HepG2 (cell line): Measurements from ENCODE around the gene IQGAP2. TPM values are rescaled to one million over a fixed set of nuclear protein-coding genes. Genes with fewer than 3 reads are reported as not detected.

Experiments
- BCL6 ChIP-seq: IDR thresholded peaks from 2 replicates; pipeline ENCODE4 v1.6.1; 2016; ENCODE audit warnings: missing genetic modification reagents, missing compliant biosample characterization
- CEBPB ChIP-seq: IDR thresholded peaks from 2 replicates; pipeline ENCODE4 v1.6.1; 2011; ENCODE audit warnings: low read depth, low read length, improper control_type of control experiment, borderline replicate concordance
- ERF ChIP-seq: IDR thresholded peaks from 2 replicates; pipeline ENCODE4 v1.6.1; 2018; ENCODE audit warnings: missing biosample characterization, missing genetic modification reagents
- FOSL1 ChIP-seq: sonication (generic); formaldehyde crosslinking; IDR thresholded peaks from 2 replicates; pipeline ENCODE4 v1.9.0; 2021; ENCODE audit warnings: missing genetic modification reagents, borderline replicate concordance
- FOSL2 ChIP-seq: sonication (generic); formaldehyde crosslinking; IDR thresholded peaks from 2 replicates; pipeline ENCODE4 v1.4.0; 2020; ENCODE audit warnings: missing genetic modification reagents
- GATA4 ChIP-seq: sonication (generic); IDR thresholded peaks from 2 replicates; pipeline ENCODE4 v1.6.1; 2016; ENCODE audit warnings: antibody characterized with exemption, low read depth, borderline replicate concordance
- GATAD1 ChIP-seq: IDR thresholded peaks from 2 replicates; pipeline ENCODE4 v1.6.1; 2016; ENCODE audit warnings: missing genetic modification reagents, missing compliant biosample characterization
- HDAC2 ChIP-seq: sonication (generic); formaldehyde crosslinking; IDR thresholded peaks from 2 replicates; pipeline ENCODE4 v1.4.0; 2020; ENCODE audit warnings: missing genetic modification reagents
- NBN ChIP-seq: fragments of 450-650 bp; conservative IDR thresholded peaks from 2 replicates; pipeline ENCODE4 v1.6.1; 2017
- NCOA5 ChIP-seq: sonication (generic); formaldehyde crosslinking; IDR thresholded peaks from 2 replicates; pipeline ENCODE4 v1.4.0; 2020; ENCODE audit warnings: missing genetic modification reagents
- NFE2 ChIP-seq: sonication (generic); formaldehyde crosslinking; IDR thresholded peaks from 2 replicates; pipeline ENCODE4 v1.4.0; 2020; ENCODE audit warnings: missing genetic modification reagents
- NFYB ChIP-seq: sonication (generic); formaldehyde crosslinking; IDR thresholded peaks from 2 replicates; pipeline ENCODE4 v1.4.0; 2020; ENCODE audit warnings: missing genetic modification reagents
- NR2C2 ChIP-seq: sonication (generic); formaldehyde crosslinking; IDR thresholded peaks from 2 replicates; pipeline ENCODE4 v1.4.0; 2020; ENCODE audit warnings: missing genetic modification reagents, mild to moderate bottlenecking, moderate library complexity, borderline replicate concordance
- PITX1 ChIP-seq: sonication (generic); formaldehyde crosslinking; IDR thresholded peaks from 2 replicates; pipeline ENCODE4 v1.5.1; 2020; ENCODE audit warnings: mild to moderate bottlenecking, missing genetic modification reagents
- SALL1 ChIP-seq: sonication (generic); formaldehyde crosslinking; IDR thresholded peaks from 2 replicates; pipeline ENCODE4 v1.8.0; 2022; ENCODE audit warnings: mild to moderate bottlenecking, missing genetic modification reagents
- SAP130 ChIP-seq: IDR thresholded peaks from 2 replicates; pipeline ENCODE4 v1.6.1; 2016; ENCODE audit warnings: low read depth
- SMARCC2 ChIP-seq: fragments of 450-650 bp; IDR thresholded peaks from 2 replicates; pipeline ENCODE4 v1.6.1; 2017; ENCODE audit warnings: antibody characterized with exemption, mild to moderate bottlenecking
- SOX5 ChIP-seq: IDR thresholded peaks from 2 replicates; pipeline ENCODE4 v1.6.1; 2016; ENCODE audit warnings: borderline replicate concordance
- SRSF1 ChIP-seq: fragments of 200-400 bp; formaldehyde crosslinking; optimal IDR thresholded peaks from 2 replicates; pipeline ENCODE3; 2017; ENCODE audit warnings: mild to moderate bottlenecking, low read depth, low read length, moderate library complexity
- TARDBP ChIP-seq: sonication (generic); formaldehyde crosslinking; IDR thresholded peaks from 2 replicates; pipeline ENCODE4 v1.8.0; 2022; ENCODE audit warnings: mild to moderate bottlenecking, missing genetic modification reagents
- TP53 ChIP-seq: sonication (generic); formaldehyde crosslinking; conservative IDR thresholded peaks from 2 replicates; pipeline ENCODE4 v1.4.0; 2020; ENCODE audit warnings: missing genetic modification reagents
- XRCC5 ChIP-seq: fragments of 200-400 bp; formaldehyde crosslinking; optimal IDR thresholded peaks from 2 replicates; pipeline ENCODE3; 2017; ENCODE audit warnings: mild to moderate bottlenecking, low read length
- ZFX ChIP-seq: sonication (generic); formaldehyde crosslinking; IDR thresholded peaks from 2 replicates; pipeline ENCODE4 v1.4.0; 2020; ENCODE audit warnings: mild to moderate bottlenecking, low read depth, missing genetic modification reagents, moderate library complexity
- ZNF350 ChIP-seq: sonication (generic); formaldehyde crosslinking; IDR thresholded peaks from 2 replicates; pipeline ENCODE4 v1.4.0; 2020; ENCODE audit warnings: mild to moderate bottlenecking, low read depth, missing genetic modification reagents, borderline replicate concordance
- ZNF44 ChIP-seq: sonication (generic); formaldehyde crosslinking; IDR thresholded peaks from 2 replicates; pipeline ENCODE4 v1.5.1; 2020; ENCODE audit warnings: mild to moderate bottlenecking, missing genetic modification reagents
- ZNF724P ChIP-seq: sonication (generic); formaldehyde crosslinking; IDR thresholded peaks from 2 replicates; pipeline ENCODE4 v1.8.0; 2022; ENCODE audit warnings: missing genetic modification reagents, borderline replicate concordance
- ZNF790 ChIP-seq: sonication (generic); formaldehyde crosslinking; IDR thresholded peaks from 2 replicates; pipeline ENCODE4 v1.8.0; 2022; ENCODE audit warnings: missing genetic modification reagents, mild to moderate bottlenecking, borderline replicate concordance
- polyA plus RNA-seq, 8 experiments: library from polyadenylated mRNA; depleted of rRNA in 3 of 8; stranded (reverse) in 7 of 8; unstranded in 1 of 8; fragments of >200 nt; fragmentation: Illumina TruSeq in 4 of 8; extraction: Trizol in 4 of 8; gene quantifications; 2 replicates each; pipeline versions ENCODE4 v1.2.1 to v1.2.3, GENCODE V29; 2011 to 2016; ENCODE audit warnings: low read depth in 4 of 8, missing spikeins in 1 of 8, mixed read lengths in 1 of 8; ENCODE audit not compliant: insufficient read depth in 1 of 8
- total RNA-seq, 5 experiments: library from RNA; depleted of rRNA; stranded (reverse); fragments of >200 nt; fragmentation: Illumina TruSeq; extraction: Trizol; gene quantifications; 2 replicates each; pipeline ENCODE4 v1.2.3, GENCODE V29; 2016; ENCODE audit warnings: low read depth in 1 of 5
- TF ChIP-seq, protein P1 (sequence below): sonication (generic); formaldehyde crosslinking; IDR thresholded peaks from 2 replicates; pipeline ENCODE4 v1.4.0; 2020; ENCODE audit warnings: missing genetic modification reagents
- TF ChIP-seq, protein P2 (sequence below): sonication (generic); formaldehyde crosslinking; IDR thresholded peaks from 2 replicates; pipeline ENCODE4 v1.5.0; 2020; ENCODE audit warnings: missing genetic modification reagents, mild to moderate bottlenecking, borderline replicate concordance
- TF ChIP-seq, protein P3 (sequence below): sonication (generic); formaldehyde crosslinking; IDR thresholded peaks from 2 replicates; pipeline ENCODE4 v1.5.1; 2020; ENCODE audit warnings: mild to moderate bottlenecking, moderate library complexity, missing genetic modification reagents

The IQGAP2 gene
- total and polyA plus RNA-seq, 2 of the 13 experiments (the other 11 are each of a cell fraction or from before 2014, with no cell fraction given), result 35.2 to 83.3 TPM

DNA sequence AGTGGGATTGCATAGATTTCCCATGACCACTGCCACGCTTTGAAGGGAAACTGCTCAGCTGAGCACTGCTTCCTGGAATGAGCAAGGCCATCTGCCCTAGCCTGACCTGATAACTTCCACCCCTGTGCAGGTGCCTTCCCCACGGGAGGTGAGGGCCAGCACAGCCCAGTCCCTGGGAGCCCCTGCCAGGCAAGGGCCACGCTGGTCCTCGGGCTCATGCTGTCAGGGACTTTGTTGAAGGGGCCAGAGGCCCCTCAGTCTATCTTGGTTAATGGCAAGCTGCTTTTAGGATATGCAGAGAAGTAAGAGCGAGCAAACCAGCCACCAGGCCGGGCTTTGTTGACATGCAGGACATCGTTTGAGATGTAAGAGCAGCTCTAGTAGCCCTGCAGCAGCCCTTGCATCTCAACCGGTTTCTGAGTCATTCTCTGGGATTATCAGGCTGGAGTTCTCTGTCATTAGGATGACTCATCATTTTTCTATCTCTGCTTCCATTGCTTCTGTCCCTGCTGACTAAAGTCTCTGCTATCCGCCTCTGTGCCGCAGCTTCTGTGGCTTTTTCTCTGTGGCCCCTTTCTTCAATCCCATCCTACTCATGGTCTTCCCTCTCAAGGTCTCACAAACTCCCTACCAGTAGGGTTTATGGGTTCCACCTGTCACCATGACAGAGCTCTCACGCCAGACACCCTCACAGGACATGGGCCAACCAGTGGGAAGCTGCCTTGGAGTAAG lies 30.6 kb upstream of the IQGAP2 start (continued):
- TF ChIP-seq SRSF1, result no peak
- no peak for TF ChIP-seq ZNF790 (CRISPR knock-in tag)
- 0 out of 2 replicates have a peak, but pooled peaks have one; percentile 39 for TF ChIP-seq ZFX (CRISPR knock-in tag)
- TF ChIP-seq NFYB (CRISPR knock-in tag), result no peak
- no peak for TF ChIP-seq ZNF350 (CRISPR knock-in tag)
- TF ChIP-seq NR2C2 (CRISPR knock-in tag), result no peak
- 0 out of 2 replicates have a peak, but pooled peaks have one; percentile 23 for TF ChIP-seq HDAC2 (CRISPR knock-in tag)
- no peak for TF ChIP-seq NBN
- TF ChIP-seq TP53, result no peak
- TF ChIP-seq ERF, result 0 out of 2 replicates have a peak, but pooled peaks have one; percentile 17
- TF ChIP-seq BCL6 (CRISPR knock-in tag), result no peak
- no peak for TF ChIP-seq GATA4
- no peak for TF ChIP-seq NCOA5 (CRISPR knock-in tag)
- TF ChIP-seq ZNF44 (CRISPR knock-in tag), result no peak
- TF ChIP-seq, protein P1, sequence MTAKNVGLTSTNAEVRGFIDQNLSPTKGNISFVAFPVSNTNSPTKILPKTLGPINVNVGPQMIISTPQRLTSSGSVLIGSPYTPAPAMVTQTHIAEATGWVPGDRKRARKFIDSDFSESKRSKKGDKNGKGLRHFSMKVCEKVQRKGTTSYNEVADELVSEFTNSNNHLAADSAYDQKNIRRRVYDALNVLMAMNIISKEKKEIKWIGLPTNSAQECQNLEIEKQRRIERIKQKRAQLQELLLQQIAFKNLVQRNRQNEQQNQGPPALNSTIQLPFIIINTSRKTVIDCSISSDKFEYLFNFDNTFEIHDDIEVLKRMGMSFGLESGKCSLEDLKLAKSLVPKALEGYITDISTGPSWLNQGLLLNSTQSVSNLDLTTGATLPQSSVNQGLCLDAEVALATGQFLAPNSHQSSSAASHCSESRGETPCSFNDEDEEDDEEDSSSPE, result no peak
- no peak for TF ChIP-seq CEBPB
- TF ChIP-seq FOSL2 (CRISPR knock-in tag), result peak; percentile 88
- TF ChIP-seq XRCC5, result peak; percentile 37
- peak; percentile 63; the same call in 1 of the 2 replicates for TF ChIP-seq NFE2
- TF ChIP-seq, protein P2, sequence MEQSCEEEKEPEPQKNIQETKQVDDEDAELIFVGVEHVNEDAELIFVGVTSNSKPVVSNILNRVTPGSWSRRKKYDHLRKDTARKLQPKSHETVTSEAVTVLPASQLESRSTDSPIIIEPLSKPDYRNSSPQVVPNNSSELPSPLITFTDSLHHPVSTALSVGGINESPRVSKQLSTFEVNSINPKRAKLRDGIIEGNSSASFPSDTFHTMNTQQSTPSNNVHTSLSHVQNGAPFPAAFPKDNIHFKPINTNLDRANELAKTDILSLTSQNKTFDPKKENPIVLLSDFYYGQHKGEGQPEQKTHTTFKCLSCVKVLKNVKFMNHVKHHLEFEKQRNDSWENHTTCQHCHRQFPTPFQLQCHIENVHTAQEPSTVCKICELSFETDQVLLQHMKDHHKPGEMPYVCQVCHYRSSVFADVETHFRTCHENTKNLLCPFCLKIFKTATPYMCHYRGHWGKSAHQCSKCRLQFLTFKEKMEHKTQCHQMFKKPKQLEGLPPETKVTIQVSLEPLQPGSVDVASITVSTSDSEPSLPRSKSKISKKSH (CRISPR knock-in tag), result no peak
- no peak for TF ChIP-seq GATAD1 (CRISPR knock-in tag)
- no peak; the same call in 1 of the 2 replicates for TF ChIP-seq ZNF724P (CRISPR knock-in tag)
- peak; percentile 62 for TF ChIP-seq PITX1 (CRISPR knock-in tag)
- peak; percentile 44 for TF ChIP-seq SAP130 (CRISPR knock-in tag)
- TF ChIP-seq SOX5, result no peak
- no peak for TF ChIP-seq TARDBP (CRISPR knock-in tag)
- TF ChIP-seq, protein P3, sequence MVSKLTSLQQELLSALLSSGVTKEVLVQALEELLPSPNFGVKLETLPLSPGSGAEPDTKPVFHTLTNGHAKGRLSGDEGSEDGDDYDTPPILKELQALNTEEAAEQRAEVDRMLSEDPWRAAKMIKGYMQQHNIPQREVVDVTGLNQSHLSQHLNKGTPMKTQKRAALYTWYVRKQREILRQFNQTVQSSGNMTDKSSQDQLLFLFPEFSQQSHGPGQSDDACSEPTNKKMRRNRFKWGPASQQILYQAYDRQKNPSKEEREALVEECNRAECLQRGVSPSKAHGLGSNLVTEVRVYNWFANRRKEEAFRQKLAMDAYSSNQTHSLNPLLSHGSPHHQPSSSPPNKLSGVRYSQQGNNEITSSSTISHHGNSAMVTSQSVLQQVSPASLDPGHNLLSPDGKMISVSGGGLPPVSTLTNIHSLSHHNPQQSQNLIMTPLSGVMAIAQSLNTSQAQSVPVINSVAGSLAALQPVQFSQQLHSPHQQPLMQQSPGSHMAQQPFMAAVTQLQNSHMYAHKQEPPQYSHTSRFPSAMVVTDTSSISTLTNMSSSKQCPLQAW (CRISPR knock-in tag), result peak; percentile 78
- TF ChIP-seq SALL1 (CRISPR knock-in tag), result 0 out of 2 replicates have a peak, but pooled peaks have one; percentile 7
- no peak for TF ChIP-seq SMARCC2
- peak; percentile 24; the same call in 1 of the 2 replicates for TF ChIP-seq FOSL1 (CRISPR knock-in tag)
